Smooth muscle cell of the brain vasculature (primary cell): ENCODE measurements around the gene BDKRB1.

Experiments used
- DNase-seq: peaks from one replicate; pipeline ENCODE4 v3.0.0-alpha.2; 2012; ENCODE audit warnings: low read depth, low spot score

Gene BDKRB1

DNA sequence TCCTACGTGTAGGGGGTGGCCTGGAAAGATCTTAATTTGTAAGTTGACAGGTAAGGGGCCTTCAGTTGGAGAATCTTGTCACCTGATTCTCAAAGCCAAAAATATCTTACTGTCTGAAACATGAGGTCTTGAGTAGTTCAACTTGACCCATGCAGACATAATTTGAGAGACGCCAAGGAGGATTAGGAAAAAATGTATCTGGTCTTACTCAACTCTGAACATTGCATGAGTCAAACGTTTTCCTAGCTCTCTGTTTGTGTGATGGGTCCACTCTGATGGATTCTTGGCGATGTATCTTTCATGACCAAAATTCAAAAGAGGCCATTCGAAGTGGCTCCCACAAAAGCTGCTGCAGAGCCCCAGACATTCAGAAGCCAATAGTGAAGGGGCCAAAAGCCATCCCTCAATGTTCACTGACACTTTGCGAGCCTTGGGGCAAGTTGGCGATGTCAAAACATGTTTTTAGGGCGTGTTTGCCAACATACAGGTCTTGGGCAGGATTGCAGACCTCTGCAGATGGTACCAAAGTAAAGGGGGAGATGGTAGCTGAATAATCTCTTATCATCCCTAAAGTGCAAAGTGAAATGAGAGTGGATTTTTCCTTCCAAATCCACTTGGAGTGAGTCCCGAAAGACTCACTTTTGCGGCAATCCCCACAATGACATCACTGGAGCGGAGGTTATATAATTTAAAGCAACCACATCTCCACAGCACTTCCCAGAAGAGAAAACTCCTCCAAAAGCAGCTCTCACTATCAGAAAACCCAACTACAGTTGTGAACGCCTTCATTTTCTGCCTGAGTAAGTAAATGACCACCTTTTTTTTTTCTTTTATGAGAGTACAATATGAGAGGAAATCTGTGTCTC, at the start of gene BDKRB1:
Gene BDKRB1, plus strand, starts transcription at position 710 of the 866 bp plus-strand sequence. CDS start 7,473 bp downstream, outside the sequence.
- DNase-seq: no peak

DNA sequence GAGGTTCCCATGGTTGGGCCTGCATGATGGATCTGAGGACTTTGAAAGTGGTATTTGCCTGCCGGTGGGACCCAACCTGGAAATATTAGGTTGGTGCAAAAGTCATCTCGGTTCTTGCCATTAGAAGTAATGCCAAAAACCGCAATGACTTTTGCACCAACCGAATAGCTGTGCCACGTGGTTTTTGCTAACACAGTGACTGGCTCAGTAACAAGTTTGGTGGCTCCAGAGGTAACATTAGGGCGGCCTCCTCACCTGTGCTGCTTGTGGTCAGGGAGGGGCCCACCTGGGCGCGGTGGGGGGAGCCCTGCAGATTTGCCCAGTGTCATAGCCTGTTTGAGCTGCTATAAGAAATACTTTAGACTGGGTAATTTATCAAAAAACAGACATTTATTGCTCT, 49.5 kb upstream of the BDKRB1 start:
- no peak for DNase-seq

DNA sequence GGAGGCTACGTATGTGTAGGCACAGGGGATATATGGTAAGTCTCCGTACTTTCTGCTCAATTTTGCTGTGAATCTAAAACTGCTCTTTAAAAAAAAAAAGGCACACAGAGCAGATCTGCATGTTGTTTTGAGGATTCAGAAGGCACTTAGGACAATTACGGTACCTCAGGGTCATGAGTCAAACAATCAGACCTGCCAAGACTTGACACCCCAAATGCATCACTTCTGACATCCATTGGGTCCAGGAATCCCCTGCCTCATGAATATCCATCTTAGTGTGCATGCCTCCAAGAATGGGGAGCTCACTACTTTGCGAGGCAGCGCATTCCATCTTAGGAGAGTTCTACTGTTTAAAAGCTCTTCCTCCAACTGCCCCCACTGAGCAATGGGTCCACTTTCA, 48.3 kb upstream of the BDKRB1 start:
- no peak for DNase-seq

GRCh38 chr14:96208739-96209138, 47.3 kb upstream of the BDKRB1 start:
- DNase-seq: no peak

- no peak for DNase-seq
Measured at GRCh38 chr14:96212140-96212539, 43.9 kb upstream of the BDKRB1 start.

GRCh38 chr14:96212896-96213295, 43.1 kb upstream of the BDKRB1 start:
- DNase-seq: no peak

DNA sequence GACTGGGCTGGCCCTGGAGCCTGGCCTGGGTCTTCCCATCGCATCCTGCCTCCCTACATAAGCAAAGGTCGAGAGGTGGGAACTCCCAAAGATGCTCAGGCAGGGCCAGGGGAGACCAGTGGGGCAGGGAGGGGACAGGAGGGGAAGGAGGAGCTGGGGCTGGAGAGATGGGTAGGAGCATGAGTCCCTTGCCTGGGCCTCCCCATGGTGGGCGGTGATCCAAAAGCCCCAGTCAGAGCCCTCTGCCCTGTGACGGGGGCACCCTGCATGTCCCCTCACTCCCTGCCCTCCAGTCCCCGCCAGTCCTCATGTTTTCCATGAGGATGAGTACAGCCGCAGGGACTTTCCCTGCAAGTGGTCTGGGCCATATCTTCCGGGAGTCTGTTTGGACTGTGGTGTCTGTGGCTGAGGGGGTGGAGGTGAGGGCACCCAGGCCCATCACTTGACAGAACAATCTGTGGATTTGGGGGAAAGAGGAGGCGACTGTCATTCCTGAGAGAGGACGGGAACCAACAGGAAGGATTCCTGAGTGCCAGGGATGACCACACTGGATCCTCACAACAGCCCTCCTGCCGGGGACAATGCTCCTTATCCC, 42.0 kb upstream of the BDKRB1 start:
- no peak for DNase-seq

GRCh38 chr14:96214793-96215192, 41.2 kb upstream of the BDKRB1 start:
- DNase-seq: no peak

- no peak for DNase-seq
Measured at GRCh38 chr14:96215452-96216244, 40.4 kb upstream of the BDKRB1 start.

DNA sequence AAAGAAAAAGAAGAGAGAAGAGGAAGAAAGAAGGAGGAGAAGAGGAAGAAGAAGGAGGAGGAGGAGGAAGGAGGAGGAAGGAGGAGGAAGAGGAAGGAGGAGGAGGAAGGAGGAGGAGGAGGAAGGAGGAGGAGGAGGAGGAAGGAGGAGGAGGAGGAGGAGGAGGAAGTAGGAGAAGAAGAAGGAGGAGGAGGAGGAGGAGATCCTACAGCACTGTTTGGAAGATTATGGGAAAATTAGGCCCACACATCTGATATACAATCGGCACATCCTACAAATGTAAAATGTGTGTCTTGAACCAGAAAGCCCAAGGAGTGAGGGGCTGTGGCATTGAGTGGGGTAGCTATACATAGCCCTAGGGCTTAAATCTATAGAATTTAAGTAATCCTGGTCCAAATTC, 39.4 kb upstream of the BDKRB1 start:
- no peak for DNase-seq

GRCh38 chr14:96217376-96217913, 38.6 kb upstream of the BDKRB1 start:
- no peak for DNase-seq

GRCh38 chr14:96221109-96221650, 34.8 kb upstream of the BDKRB1 start:
- DNase-seq: no peak

- no peak for DNase-seq
Measured at GRCh38 chr14:96221841-96222240, 34.2 kb upstream of the BDKRB1 start.

GRCh38 chr14:96224480-96225096, 31.4 kb upstream of the BDKRB1 start:
- DNase-seq: no peak

DNA sequence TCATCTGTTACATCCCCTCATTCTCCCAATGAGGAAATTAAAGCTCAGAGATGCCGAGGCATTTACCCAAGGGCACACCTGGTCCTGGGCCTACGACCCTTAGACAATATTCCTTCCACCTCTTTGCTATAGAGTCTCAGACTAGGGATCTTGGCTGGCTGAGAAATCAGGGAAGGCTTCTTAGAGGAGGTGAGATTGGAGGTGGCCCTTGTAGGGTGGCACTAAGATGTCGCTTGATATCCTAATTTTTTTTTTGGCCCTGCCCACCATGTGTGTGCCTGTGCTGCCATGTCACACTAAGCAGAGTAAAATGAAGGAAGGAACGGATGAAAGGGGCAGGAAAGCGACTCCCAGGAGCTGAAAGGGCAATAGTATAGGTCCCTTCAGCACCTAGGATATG, 30.8 kb upstream of the BDKRB1 start:
- DNase-seq: no peak

- no peak for DNase-seq
Measured at GRCh38 chr14:96225745-96226151, 30.3 kb upstream of the BDKRB1 start.

- DNase-seq: no peak
Measured at GRCh38 chr14:96227428-96227827, 28.6 kb upstream of the BDKRB1 start.

- no peak for DNase-seq
Measured at GRCh38 chr14:96229315-96229714, 26.7 kb upstream of the BDKRB1 start.

DNA sequence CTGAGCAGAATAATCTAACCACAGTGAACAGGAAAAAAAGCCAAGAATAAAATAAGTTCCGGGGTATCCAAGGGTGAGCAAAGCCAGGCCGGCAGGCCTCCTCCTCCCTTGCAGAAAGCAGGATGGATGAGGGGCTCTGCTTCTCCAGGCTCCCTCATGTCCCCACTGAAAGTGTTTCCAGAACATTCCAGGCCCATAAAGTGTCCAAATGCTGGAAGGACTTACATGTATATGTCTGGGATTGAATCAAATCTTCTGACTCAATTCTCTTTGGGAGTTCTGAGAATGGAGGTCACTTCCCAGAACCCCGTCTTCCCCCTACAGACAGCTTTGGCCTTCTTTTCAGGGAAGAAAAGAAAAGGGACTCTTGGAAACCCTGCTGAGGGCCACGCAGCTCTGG, 25.0 kb upstream of the BDKRB1 start:
- no peak for DNase-seq

GRCh38 chr14:96231526-96232130, 24.4 kb upstream of the BDKRB1 start:
- no peak for DNase-seq

DNA sequence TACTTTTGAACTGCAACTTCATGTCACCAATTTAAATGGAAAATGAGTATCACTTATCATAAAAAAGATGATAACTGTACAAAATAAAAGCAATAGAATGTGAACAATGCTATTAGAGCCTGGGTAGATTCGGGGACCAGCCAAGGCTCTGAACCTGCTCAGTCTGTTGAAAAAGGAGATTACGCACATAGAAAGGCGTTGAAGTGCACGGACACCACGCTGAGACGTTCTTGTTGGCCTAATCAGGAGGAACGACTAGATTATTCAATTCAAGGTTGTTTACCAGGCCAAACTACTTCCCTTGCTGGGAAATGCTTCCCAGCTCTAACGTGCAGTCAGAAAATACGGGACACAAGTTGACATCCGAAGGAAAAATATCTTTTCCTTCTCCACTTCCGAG, 23.5 kb upstream of the BDKRB1 start:
- DNase-seq: no peak
